ENCODE measurements around the gene FOSB.
A peak's percentile ranks its signal among the peaks of the same experiment; 100 is the strongest.

The FOSB gene

DNA sequence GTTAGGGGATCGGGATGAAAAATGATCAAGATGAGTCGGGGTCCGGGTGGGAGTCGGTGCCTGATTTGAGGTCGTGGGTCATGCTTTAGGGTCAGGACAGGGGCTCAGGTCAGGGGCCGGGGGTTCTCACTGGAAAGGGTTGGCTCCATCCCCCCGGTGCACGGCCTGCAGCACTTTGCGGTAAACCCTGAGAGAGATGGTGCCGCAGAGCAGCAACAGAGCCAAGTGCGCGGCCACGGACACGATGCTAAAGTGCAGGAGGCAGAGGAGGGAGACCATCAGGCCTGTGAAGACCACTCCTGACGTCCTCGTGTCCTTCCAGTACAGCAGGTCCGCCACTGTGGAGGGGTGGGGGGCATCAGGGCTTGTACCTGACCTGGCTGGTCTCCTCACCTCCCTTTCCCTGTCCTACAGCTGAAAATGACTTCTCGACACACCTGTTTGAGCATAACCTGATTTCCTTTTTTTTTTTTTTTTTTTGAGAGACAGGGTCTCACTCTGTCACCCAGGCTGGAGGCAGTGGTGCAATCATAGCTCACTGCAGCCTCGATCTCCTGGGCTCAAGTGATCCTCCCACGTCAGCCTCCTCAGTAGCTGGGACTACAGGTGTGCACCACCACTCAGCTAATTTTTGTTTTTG is 21.5 kb downstream of the FOSB start:
- Histone ChIP-seq H3K9me3 (ENCODE audit: low read depth, low read length) (no peaks in the 10 kb centered on the region), H3K4me3 (no peak overlapping the region), H3K27ac (no peak overlapping the region), H3K9ac (ENCODE audit: insufficient read length) (no peak overlapping the region), H3K36me3 (ENCODE audit: insufficient read depth, low read length) (no peaks in the 10 kb centered on the region)
- no peak for DNase-seq (ENCODE audit: low read depth, low spot score)
- TF ChIP-seq POLR2AphosphoS5 (IDR thresholded peaks at IDR 0.05; ENCODE audit: borderline replicate concordance, low read depth, low read length) = no peak
- no peak for TF ChIP-seq FOXP2 (optimal IDR thresholded peaks at IDR 0.05; ENCODE audit: control extremely low read depth, extremely low read length, insufficient read depth)
- TF ChIP-seq EZH2 (IDR thresholded peaks at IDR 0.05) = no peak

DNA sequence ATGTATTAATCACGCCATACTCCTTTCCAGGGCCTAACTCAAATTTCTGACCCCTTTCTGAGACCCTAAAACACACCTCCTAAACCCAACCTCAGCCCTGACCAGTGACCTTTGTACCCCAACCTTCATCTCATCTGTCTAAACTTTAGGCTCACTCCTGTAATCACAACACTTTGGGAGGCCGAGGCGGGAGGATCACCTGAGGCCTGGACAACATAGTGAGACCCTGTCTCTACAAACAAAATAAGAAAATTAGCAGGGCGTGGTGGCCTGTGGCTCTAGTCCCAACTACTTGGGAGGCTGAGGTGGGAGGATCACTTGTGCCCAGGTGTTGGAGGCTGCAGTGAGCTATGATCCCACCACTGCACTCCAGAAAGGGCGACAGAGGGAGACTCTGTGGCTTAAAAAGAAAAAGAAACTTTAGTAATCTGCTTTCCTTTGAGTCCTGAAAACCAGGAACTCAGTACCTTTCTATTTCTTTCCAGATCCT is 24.4 kb downstream of the FOSB start:
- Histone ChIP-seq H3K27ac (no peak overlapping the region), H3K36me3 (ENCODE audit: insufficient read depth, low read length) (no peaks in the 10 kb centered on the region), H3K4me3 (no peak overlapping the region; the same call in 1 of the 2 replicates), H3K9ac (ENCODE audit: insufficient read length) (no peak overlapping the region), H3K9me3 (ENCODE audit: low read depth, low read length) (no peaks in the 10 kb centered on the region)
- TF ChIP-seq POLR2AphosphoS5 (IDR thresholded peaks at IDR 0.05; ENCODE audit: borderline replicate concordance, low read depth, low read length) = no peak
- no peak for DNase-seq (ENCODE audit: low read depth, low spot score)

DNA sequence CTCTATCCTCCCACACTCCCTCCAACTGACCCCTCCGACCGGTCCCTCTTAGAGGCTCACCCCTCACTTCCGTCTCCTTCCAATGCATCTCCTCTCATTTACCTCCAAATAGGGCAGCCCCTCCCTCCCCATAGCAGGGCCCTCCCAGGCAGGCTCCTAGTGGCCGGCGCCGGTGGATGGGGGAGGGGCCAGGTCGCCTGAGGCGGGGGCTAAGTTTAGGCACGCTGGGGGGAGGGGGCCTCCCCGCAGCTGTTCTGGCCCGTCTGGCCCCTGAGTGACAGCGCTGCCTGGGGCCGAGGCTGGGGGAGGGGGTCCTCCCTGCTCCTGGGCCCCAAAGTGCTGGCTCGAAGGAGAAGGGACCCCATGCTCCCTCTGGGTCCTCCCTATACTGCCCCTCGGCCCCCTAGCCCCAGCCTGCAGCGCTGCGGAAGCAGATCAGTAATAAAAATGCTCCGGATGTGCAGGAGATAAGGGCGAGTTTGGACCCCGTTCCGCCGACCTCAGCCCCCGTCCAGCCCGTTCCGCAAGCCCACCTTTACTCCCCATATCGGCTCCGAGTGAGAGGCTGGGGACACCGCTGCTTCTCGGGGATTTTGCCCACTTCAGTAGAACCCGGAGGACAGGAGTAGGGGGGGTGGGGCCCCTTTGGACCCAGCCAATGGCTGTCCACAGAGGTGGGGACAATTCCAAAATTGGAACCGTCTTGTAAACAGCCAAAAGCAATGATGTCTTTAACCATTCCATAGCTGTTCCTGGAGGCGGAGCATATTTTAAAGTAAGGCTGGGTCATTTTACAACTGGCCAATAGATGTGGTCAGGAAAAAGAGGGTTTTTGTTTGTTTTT is 25.1 kb downstream of the FOSB start:
- TF ChIP-seq FOXP2 (optimal IDR thresholded peaks at IDR 0.05; ENCODE audit: control extremely low read depth, extremely low read length, insufficient read depth) = no peak
- no peak for DNase-seq (ENCODE audit: low read depth, low spot score)
- peak overlapping the region; percentile 66 for H3K4me3 ChIP-seq
- H3K9me3 ChIP-seq (ENCODE audit: low read depth, low read length) = no peaks in the 10 kb centered on the region
- no peaks in the 10 kb centered on the region for H3K36me3 ChIP-seq (ENCODE audit: insufficient read depth, low read length)
- no peak overlapping the region for H3K9ac ChIP-seq (ENCODE audit: insufficient read length)
- no peak overlapping the region for H3K27ac ChIP-seq

DNA sequence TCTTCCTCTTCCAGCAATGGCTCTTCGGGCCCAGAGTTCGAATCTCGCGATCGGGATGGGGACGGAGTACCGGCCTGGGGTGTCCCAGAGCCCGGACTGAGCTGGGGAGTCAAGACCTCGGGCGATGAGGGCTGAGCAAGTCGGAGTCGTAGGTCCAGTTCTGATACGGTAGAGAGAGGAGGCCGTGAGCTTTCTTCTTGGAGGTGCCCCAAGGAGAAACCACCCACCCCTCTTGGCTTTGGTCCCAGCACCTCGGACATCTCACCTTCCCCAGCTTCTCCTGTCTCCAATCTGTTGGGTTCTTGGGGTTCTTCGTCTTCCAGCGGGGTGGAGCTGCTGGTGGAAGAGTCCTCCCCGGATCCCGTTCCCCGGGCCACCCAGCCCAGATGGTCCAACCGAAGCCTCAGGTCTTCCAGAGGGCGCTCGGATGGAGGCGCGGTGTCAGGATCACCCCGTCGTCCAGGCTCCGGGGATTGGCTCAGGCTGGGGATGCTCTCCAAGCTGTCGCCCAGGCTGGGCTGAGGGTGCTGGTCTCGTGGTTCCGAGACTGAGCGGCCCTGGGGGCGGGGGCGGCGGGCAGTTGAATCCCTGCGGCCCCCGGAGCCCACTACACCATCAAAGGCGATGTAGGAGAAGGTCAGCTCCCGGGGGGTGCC is 26.6 kb downstream of the FOSB start:
- H3K9me3 ChIP-seq (ENCODE audit: low read depth, low read length) = no peaks in the 10 kb centered on the region
- H3K36me3 ChIP-seq (ENCODE audit: insufficient read depth, low read length) = no peaks in the 10 kb centered on the region
- no peak overlapping the region for H3K27ac ChIP-seq
- no peak overlapping the region for H3K9ac ChIP-seq (ENCODE audit: insufficient read length)
- TF ChIP-seq FOXP2 (optimal IDR thresholded peaks at IDR 0.05; ENCODE audit: control extremely low read depth, extremely low read length, insufficient read depth) = no peak
- no peak for DNase-seq (ENCODE audit: low read depth, low spot score)
- no peak overlapping the region for H3K4me3 ChIP-seq

DNA sequence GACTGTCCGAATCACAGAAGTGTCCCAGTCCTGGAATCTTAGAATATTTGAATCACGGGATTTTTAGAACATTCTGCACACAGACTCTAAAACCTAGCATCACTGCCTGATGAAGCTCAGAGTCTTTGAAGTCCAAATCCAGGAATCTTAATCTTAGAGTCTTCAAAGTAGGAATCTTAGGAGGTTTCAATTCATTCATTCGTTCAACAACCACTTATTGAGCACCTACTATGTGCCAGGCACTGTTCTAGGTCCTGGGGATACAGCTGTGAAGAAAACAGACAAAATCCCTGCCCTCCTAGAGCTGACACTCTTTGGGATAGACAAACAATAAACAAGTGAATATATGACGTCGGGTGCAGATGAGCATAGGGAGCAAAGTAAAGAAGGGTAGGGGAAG is 27.4 kb downstream of the FOSB start:
- DNase-seq (ENCODE audit: low read depth, low spot score) = no peak
- H3K9me3 ChIP-seq (ENCODE audit: low read depth, low read length) = no peaks in the 10 kb centered on the region
- no peak overlapping the region for H3K27ac ChIP-seq
- no peak overlapping the region for H3K4me3 ChIP-seq
- no peak overlapping the region for H3K9ac ChIP-seq (ENCODE audit: insufficient read length)
- H3K36me3 ChIP-seq (ENCODE audit: insufficient read depth, low read length) = no peaks in the 10 kb centered on the region
- TF ChIP-seq FOXP2 (optimal IDR thresholded peaks at IDR 0.05; ENCODE audit: control extremely low read depth, extremely low read length, insufficient read depth) = no peak
- TF ChIP-seq POLR2AphosphoS5 (IDR thresholded peaks at IDR 0.05; ENCODE audit: borderline replicate concordance, low read depth, low read length) = no peak
- TF ChIP-seq EZH2 (IDR thresholded peaks at IDR 0.05) = no peak

DNA sequence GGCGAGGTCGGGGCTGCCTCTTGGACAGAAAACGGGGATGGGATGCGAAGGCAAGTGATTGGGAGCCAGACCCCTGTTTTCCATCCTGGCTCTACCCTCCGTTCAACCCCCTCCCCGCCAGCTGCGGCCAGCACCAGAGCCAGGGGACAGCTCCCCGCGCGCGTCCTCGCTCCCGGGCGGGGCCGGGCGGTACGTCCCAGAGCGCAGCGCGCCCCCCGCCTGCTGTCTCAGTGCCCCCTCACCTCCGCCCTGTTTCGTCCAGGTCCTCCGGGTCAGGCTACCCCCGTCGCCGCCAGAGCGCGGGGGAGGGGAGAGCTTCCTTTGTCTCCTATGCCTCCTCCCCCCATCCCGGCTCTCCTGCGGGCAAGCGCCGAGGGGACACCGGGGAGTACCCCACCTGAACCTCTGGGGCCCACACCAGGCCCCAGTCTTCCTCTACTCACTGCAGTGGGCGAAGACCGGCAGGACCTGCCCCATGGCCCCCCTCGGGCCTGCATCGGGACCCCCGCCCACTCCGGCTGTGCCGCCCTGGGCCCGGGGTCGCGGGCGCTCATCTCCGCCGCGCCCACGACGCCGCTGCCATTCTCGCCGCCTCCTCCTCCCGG is 28.7 kb downstream of the FOSB start:
- peak overlapping the region; percentile 81 for H3K4me3 ChIP-seq
- TF ChIP-seq POLR2AphosphoS5 (IDR thresholded peaks at IDR 0.05; ENCODE audit: borderline replicate concordance, low read depth, low read length) (no peak), EZH2 (IDR thresholded peaks at IDR 0.05) (no peak), FOXP2 (optimal IDR thresholded peaks at IDR 0.05; ENCODE audit: control extremely low read depth, extremely low read length, insufficient read depth) (no peak)
- no peak overlapping the region for H3K9ac ChIP-seq (ENCODE audit: insufficient read length)
- H3K27ac ChIP-seq = no peak overlapping the region
- H3K36me3 ChIP-seq (ENCODE audit: insufficient read depth, low read length) = no peaks in the 10 kb centered on the region
- no peak for DNase-seq (ENCODE audit: low read depth, low spot score)
- no peaks in the 10 kb centered on the region for H3K9me3 ChIP-seq (ENCODE audit: low read depth, low read length)

DNA sequence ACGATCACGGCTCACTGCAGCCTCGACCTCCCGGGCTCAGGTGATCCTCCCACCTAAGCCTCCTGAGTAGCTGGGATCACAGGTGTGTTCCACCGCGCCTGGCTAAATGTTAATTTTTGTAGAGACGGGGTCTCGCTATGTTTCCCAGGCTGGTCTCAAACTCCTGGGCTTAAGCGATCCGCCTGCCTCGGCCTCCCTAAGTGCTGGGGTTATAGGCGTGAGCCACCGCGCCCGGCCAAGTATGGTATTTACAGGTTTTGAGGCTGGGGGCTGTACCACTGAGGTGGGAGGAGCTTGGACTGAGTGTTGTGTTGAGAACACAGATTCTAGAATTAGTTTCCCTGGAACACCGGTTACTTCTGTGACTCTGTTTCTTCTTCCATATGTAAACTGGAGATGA is 30.0 kb downstream of the FOSB start:
- TF ChIP-seq EZH2 (IDR thresholded peaks at IDR 0.05) (no peak), POLR2AphosphoS5 (IDR thresholded peaks at IDR 0.05; ENCODE audit: borderline replicate concordance, low read depth, low read length) (no peak), FOXP2 (optimal IDR thresholded peaks at IDR 0.05; ENCODE audit: control extremely low read depth, extremely low read length, insufficient read depth) (no peak)
- Histone ChIP-seq H3K9me3 (ENCODE audit: low read depth, low read length) (no peaks in the 10 kb centered on the region), H3K9ac (ENCODE audit: insufficient read length) (no peak overlapping the region), H3K27ac (no peak overlapping the region), H3K36me3 (ENCODE audit: insufficient read depth, low read length) (no peaks in the 10 kb centered on the region), H3K4me3 (no peak overlapping the region)
- no peak for DNase-seq (ENCODE audit: low read depth, low spot score)

DNA sequence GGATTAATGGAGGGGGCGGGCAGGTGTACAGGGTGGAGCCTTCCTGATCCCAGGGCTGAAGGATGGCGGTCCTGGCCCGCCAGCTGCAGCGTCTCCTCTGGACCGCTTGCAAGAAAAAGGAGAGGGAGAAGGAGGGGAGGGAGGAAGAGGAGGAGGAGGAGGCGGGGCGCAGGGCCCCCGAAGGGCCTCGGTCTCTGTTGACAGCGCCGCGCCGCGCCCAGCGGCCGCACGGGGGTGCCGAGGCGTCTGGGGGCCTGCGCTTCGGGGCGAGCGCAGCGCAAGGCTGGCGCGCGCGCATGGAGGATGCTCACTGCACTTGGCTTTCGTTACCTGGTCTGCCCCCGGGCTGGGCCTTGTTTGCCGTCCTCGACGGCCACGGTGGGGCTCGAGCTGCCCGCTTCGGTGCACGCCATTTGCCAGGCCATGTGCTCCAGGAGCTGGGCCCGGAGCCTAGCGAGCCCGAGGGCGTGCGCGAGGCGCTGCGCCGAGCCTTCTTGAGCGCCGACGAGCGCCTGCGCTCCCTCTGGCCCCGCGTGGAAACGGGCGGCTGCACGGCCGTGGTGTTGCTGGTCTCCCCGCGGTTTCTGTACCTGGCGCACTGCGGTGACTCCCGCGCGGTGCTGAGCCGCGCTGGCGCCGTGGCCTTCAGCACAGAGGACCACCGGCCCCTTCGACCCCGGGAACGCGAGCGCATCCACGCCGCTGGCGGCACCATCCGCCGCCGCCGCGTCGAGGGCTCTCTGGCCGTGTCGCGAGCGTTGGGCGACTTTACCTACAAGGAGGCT is 30.8 kb downstream of the FOSB start, which contains the start of gene PPM1N:
TSS of gene PPM1N (plus strand) at position 33 of the 785 bp plus-strand sequence. CDS start at position 63, 30 bp downstream.
- Histone ChIP-seq H3K9me3 (ENCODE audit: low read depth, low read length) (no peaks in the 10 kb centered on the region), H3K9ac (ENCODE audit: insufficient read length) (peak within 1 kb of the TSS; percentile 29), H3K4me3 (peak within 1 kb of the TSS; percentile 80), H3K36me3 (ENCODE audit: insufficient read depth, low read length) (no peaks in the 10 kb centered on the region), H3K27ac (no peak within 1 kb of the TSS)
- no peak for TF ChIP-seq EZH2 (IDR thresholded peaks at IDR 0.05)
- no peak for TF ChIP-seq FOXP2 (optimal IDR thresholded peaks at IDR 0.05; ENCODE audit: control extremely low read depth, extremely low read length, insufficient read depth)
- TF ChIP-seq POLR2AphosphoS5 (IDR thresholded peaks at IDR 0.05; ENCODE audit: borderline replicate concordance, low read depth, low read length) = no peak
- no peak for DNase-seq (ENCODE audit: low read depth, low spot score)
